T-helper 9 cell (primary cell): ENCODE measurements around the gene GRID1.
"Not testable (repeated sequence)": the region's sequence is repeated elsewhere in the genome, so short reads cannot be mapped to it uniquely, and the experiment has no call there.

Source experiments
- DNase-seq: peaks from one replicate; pipeline ENCODE4 v3.0.0-alpha.2; 2020

GRID1 gene

DNA sequence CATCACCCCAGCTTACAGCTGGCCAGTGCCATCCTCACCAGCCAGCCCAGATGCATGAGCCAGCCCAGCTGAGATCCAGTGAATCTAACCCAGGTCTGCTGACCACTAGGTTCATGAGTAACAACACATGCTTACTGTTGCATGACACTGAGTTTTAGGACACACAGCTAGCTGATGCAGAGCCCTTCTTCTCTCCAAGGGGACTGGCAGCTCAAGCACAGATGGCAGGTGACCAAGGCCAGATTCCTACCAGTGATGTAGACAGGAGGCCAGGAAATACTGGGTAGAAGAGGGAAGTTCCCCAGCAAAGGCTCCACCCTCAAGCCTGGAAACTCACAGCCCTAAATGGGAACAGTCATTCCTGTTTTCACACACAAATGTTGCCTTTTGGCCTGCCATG is 236.6 kb downstream of the GRID1 start:
- DNase-seq, result no peak

DNA sequence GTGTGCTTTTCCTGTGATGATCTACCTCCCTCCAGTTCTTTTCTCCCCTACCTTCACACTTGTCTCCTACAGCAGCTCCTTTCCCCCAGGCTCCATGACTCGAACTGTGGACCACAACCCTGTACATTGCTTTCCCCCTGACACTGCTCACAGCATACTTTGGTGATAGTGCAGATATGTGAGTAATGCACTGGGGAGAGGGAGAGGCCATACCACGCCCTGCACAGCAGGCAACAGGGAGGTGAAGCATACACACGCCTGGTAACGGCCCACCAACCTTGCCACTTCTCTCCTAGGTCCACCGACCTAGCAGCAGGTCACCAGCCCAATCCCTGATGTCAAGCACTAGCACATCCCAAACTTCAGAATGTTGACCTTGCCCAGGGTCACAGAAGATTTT is 238.2 kb downstream of the GRID1 start:
- no peak for DNase-seq

DNA sequence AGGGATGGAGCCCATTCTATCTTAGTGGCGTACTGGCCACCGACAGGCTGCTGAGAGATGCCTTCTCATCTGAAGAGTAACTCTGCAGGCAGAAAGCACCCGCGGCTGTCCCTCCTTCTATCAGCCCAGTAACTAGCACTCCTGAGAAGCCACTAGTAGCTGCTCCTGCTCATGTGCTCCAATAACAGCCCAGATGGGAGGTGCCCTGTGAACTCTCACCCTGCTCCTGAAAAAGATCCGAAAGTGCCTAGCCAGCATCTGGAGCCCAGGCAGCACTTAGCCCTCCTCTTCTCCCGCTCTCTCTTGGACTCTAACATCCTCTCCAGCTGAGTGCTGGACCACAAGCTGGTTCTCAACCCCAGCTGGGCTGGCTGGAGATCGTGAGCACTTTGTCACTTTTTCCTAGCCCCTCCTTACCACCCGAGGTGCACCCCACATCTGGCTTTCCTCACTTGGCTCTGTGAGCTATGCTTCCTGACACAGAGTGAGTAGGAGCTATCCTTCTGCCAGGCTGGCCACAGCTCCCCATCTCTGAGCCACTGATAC is 239.2 kb downstream of the GRID1 start:
- DNase-seq, result no peak

DNA sequence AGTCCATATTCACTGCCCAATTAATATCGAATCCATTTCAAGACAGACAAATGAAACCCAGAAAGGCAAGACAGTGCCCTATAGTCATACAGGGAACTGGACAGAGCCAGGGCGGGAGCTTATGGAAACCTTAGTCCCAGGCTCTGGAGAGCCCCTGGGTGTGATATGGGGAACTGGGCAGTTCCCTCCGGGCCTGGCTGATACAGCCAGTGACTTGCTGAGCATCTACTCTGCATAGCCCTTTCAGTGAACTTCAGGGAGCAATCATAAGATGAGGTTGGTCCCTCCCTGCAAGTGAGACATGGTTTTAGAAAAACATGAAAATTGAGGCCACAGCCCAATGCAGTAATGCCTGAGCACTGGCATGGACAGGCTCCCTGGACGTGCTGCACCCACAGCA is 241.9 kb downstream of the GRID1 start:
- no peak for DNase-seq

GRCh38 chr10:86123715-86124114 is 242.9 kb downstream of the GRID1 start:
- DNase-seq, result no peak

GRCh38 chr10:86123304-86123703 is 243.3 kb downstream of the GRID1 start:
- DNase-seq, result no peak

GRCh38 chr10:86122646-86123045 is 243.9 kb downstream of the GRID1 start:
- no peak for DNase-seq

- DNase-seq, result no peak
Observed at GRCh38 chr10:86121200-86121599, 245.4 kb downstream of the GRID1 start.

GRCh38 chr10:86117051-86117450 is 249.5 kb downstream of the GRID1 start:
- no peak for DNase-seq

GRCh38 chr10:86113983-86114382 is 252.6 kb downstream of the GRID1 start:
- DNase-seq, result no peak

DNA sequence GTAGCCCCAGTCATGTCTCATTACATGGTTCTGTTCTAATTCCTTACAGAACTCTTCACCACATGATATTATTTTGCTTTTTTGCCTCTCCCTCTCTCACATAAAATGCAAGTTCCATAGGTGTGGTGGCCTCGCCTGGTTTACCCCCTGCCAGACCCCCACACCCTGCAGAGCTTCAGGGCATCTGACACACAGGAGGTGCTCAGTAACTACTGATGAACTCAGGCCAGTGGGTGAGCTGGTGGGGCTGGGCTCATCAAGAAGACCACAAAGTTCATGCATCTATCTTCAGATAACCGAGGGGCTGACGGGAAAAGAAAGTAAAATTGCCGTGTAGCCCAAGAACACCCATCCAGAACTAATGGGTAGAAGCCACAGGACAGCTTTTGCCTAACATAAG is 253.1 kb downstream of the GRID1 start:
- DNase-seq, result no peak

- DNase-seq, result no peak
Observed at GRCh38 chr10:86113044-86113443, 253.6 kb downstream of the GRID1 start.

DNA sequence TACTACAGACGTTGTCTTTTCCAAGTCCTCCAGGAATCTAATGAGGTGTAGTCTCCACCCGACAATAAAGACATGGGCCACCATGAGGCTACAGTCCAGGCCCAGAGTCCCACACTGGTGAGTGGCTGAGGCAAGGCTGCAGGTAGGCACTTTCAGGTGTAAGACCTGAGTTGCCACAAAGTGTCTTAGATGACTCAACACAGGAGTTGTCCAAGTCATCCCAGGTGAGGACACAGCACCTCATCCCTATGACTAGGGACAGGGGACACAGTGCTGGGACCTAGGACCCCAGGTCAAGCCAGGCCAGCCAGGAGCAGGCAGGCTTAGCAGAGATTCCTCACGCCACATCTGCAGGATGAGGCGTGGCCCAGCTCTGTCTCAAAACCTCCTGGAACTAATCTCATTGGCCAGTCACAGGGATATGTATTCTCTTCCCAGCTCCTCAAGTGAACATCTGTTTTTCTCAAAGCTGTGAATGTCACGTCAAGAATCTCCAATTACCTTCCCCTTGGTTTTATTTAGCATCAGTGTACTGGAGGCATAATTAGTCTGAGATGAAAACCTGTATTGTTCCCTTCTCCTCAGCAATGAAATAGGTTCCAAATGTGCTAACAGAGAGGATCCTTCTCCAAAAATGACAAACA is 254.6 kb downstream of the GRID1 start:
- no peak for DNase-seq

- no peak for DNase-seq
Observed at GRCh38 chr10:86110156-86110786, 256.3 kb downstream of the GRID1 start.

DNA sequence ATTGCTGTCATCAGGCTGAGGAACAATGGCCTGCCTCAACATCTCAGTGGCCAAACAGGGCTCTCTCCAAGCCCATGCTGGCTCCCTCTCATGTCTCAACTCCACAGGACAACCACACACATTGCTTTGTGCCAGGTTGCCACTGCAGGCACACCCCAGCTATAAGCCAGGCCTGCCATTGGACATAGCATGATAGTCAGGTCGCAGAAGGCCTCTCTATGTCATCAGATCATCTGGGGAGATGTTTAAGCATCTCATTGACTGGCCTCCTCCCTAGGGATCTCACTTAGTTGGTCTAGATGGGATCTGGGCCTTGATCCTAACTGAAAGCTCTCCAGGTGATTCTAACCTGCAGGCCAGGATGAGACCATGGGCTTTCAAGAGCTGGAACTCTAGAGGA is 257.2 kb downstream of the GRID1 start:
- DNase-seq, result no peak

GRCh38 chr10:86108696-86109095 is 257.9 kb downstream of the GRID1 start:
- no peak for DNase-seq

DNA sequence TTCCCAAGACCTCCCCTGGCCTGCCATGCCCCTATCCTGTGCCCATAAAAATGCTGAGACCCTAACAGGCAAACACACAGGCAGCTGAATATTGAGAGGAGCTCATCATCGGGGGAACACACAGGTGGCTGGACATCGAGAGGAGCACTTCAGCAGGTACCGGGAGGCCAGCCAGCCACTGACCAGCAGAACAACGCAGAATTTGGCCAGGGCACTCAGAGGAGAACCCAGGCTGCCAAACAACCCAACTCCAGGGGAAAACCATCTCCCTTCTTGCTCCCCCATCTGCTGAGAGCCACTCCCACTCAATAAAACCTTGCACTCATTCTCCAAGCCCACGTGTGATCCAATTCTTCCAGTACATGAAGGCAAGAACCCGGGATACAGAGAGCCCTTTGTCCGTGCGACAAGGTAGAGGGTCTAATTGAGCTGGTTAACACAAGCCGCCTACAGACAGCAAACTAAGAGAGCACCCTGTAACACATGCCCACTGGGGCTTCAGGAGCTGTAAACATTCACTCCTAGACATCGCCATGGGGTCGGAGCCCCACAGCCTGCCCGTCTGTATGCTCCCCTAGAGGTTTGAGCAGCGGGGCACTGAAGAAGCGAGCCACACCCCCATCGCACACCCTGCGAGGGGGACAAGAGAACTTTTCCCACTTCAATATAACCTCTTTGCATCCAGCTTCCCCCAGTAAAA is 258.8 kb downstream of the GRID1 start:
- not testable (repeated sequence) for DNase-seq

- no peak for DNase-seq
Observed at GRCh38 chr10:86107131-86107530, 259.5 kb downstream of the GRID1 start.

DNA sequence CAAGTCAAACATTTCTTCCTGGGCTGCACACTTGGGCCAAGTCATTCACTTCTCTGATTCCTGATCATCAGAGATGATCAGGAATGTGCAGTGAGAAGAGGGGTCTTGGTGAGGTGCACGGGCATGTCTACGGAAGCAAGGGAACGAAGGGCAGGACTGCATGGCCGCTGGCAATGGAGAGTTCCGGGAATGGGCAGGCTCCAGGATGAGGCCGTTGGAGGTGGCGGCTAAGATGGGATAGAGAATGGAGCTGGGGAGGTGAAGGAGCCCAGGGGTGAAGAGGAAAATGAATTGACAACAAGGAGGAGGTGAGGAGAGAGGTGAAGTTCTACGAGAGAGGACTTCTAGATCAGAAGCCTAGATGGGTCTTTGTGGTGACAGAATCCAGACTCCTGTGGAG is 260.0 kb downstream of the GRID1 start:
- no peak for DNase-seq

- DNase-seq, result no peak
Observed at GRCh38 chr10:86105640-86106039, 261.0 kb downstream of the GRID1 start.

DNA sequence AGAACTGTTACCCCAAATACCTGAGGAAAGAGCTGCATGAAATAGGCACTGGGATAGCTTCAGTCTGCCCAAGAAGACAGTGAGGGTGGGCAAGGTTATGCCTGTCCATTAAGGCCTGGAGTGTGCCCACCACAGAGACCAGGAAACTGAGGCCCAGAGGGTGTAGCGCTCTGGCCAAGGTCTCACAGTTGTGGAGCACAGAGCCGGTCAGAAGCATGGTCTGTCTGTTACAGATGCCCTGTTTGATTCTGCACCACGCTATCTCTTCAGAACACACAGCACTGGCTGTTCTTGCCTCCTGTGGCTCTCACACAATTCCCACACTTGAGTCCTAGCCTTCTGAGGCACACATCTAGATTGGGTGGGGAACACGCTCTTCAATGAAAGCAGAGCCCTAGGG is 261.4 kb downstream of the GRID1 start:
- no peak for DNase-seq

GRCh38 chr10:86104611-86105145 is 261.9 kb downstream of the GRID1 start:
- no peak for DNase-seq

DNA sequence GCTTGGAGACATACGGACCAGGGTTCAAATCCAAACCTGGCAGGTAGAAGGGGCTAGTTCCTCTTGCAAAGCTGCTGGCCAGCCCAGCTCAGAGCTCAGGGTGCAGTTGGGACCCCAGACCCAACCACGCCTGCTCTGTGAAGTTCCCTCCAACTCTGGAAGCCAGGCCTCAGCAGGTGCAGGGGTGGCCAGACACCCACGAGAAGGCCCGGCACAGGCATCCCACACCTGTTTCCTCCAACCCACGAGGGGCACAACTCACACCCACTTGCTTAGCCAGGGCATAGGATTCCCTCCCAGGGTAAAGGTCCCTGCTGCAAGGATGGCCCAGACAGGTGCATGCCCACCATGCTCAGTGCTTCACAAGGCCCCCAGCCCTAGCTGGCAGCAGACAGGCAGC is 262.4 kb downstream of the GRID1 start:
- DNase-seq, result no peak
